IPS-20b (cell line): ENCODE data around the gene APBB2.

Experiments used
- H3K27ac ChIP-seq: one replicate; pipeline ENCODE4 v1.5.1; 2013; ENCODE audit warnings: low read length
- H3K27me3 ChIP-seq: 2 replicates; pipeline ENCODE4 v1.6.1; 2013; ENCODE audit warnings: mild to moderate bottlenecking, low read length, inconsistent platforms; ENCODE audit not compliant: insufficient read depth
- H3K36me3 ChIP-seq: 2 replicates; pipeline ENCODE4 v1.6.1; 2013; ENCODE audit warnings: low read depth, mild to moderate bottlenecking, inconsistent platforms, low read length, moderate library complexity; ENCODE audit not compliant: insufficient read depth
- H3K4me1 ChIP-seq: 2 replicates; pipeline ENCODE4 v1.6.1; 2013; ENCODE audit warnings: mild to moderate bottlenecking, control low read depth, inconsistent platforms, low read length, moderate library complexity; ENCODE audit not compliant: insufficient read depth
- H3K4me3 ChIP-seq: 2 replicates; pipeline ENCODE4 v1.5.1; 2013; ENCODE audit warnings: mild to moderate bottlenecking, low read length, inconsistent platforms
- H3K9ac ChIP-seq: 2 replicates; pipeline ENCODE4 v1.6.1; 2013; ENCODE audit warnings: low read depth, mild to moderate bottlenecking, inconsistent platforms, low read length, moderate library complexity
- H3K9me3 ChIP-seq: 2 replicates; pipeline ENCODE4 v1.6.1; 2013; ENCODE audit warnings: mild to moderate bottlenecking, low read depth, low read length, inconsistent platforms; ENCODE audit not compliant: insufficient read depth

The APBB2 gene

DNA sequence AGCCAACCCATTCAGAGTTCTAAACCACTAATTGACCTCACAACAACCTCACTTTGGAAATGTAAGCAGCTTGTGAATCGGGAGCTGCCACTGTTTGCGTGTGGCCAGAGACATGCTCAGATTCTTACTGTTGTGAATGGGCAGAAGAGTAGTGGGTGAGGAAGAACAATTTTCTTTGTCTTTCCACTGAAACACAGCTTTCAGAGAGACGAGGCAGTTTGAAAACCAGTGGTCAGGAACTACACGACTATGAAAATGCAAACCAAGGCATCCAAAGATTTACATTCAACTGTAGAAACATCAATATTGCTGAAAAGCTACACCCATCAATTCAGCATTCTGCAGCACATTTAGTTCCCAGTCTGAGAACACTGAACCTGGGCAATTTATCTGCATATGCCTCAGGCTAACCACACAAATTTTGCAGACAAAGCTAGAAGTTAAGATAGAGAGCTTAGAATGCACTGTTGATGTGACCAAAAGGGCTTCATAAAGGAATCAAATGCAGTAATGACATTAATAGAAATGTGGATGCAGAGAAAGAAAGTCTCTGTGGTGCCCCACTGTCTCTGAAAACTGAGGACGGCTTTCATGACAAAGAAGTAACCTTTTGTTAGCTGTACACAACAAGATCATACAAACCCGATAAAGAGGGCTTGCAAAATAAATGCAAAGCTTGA, 134.3 kb downstream of the APBB2 start:
- H3K27ac ChIP-seq: no peak overlapping the region
- H3K4me1 ChIP-seq: 0 out of 2 replicates have a peak, but pooled peaks cover 4% of the 10 kb centered on the region
- H3K9me3 ChIP-seq: no peaks in the 10 kb centered on the region
- no peak overlapping the region for H3K4me3 ChIP-seq
- H3K9ac ChIP-seq: no peak overlapping the region
- H3K27me3 ChIP-seq: no peaks in the 10 kb centered on the region
- no peaks in the 10 kb centered on the region for H3K36me3 ChIP-seq

DNA sequence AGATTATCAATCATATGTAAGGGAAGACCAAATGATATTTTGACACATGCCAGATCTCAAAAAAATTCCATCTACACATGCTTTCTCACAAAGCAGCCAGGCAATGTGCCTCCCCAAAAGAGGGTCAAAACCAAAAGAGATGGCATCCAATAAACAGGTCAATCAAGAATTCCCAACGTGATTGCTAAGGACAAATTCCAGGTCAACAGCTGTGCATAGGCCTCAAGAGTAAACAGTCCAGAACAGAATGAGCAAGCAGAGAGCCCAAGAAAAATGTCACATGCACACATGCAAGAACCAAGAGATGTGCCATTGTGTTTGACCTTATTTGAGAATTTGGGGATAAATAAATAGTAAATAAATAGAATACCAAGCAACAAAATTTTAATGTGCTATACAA, 136.7 kb downstream of the APBB2 start:
- Histone ChIP-seq H3K27ac (no peak overlapping the region), H3K36me3 (no peaks in the 10 kb centered on the region), H3K9ac (no peak overlapping the region), H3K4me1 (peaks cover 4% of the 10 kb centered on the region; the same call in 1 of the 2 replicates), H3K27me3 (no peaks in the 10 kb centered on the region), H3K9me3 (no peaks in the 10 kb centered on the region), H3K4me3 (no peak overlapping the region)

DNA sequence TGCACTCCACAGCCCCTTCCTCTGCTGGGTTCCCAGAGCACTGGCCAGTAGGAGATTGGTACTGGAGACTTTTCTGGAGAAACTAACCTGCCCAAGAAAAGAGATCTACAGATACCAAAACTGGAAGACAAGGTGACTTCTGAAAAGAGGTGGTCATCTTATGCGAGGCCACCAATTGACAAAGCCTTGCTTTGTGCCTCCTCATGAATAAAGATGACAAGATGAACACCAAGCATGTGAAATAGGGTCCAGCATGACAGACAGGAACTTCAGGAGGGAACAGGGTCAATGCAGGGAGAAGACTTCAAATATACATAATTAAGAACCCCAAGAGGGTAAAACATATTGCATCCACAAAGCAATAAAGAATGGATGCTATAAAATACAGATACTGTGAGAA, 137.9 kb downstream of the APBB2 start:
- H3K9me3 ChIP-seq: no peaks in the 10 kb centered on the region
- peaks cover 11% of the 10 kb centered on the region for H3K4me1 ChIP-seq
- H3K9ac ChIP-seq: no peak overlapping the region
- H3K36me3 ChIP-seq: no peaks in the 10 kb centered on the region
- H3K4me3 ChIP-seq: no peak overlapping the region
- H3K27me3 ChIP-seq: no peaks in the 10 kb centered on the region
- H3K27ac ChIP-seq: no peak overlapping the region

DNA sequence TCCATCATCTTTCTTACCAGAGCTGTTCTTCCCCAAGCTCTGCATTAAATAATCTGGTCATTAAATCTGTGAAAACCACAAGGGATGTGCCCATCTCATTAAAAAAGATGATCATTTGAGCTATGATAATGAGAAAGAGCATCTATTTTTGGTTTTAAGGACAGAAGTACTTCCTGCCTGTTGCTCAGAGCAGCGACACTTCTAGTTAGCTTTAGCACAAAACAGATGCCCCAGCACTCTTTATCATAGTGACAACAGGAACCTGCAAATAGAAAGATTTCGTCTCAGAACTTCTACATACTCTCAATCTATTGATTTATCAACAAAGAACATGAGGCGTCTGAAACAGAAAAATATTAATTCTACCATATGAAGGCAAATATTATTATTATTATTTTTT, 140.1 kb downstream of the APBB2 start:
- Histone ChIP-seq H3K4me1 (peaks cover 25% of the 10 kb centered on the region), H3K4me3 (no peak overlapping the region), H3K9ac (no peak overlapping the region), H3K36me3 (no peaks in the 10 kb centered on the region), H3K9me3 (no peaks in the 10 kb centered on the region), H3K27me3 (no peaks in the 10 kb centered on the region), H3K27ac (no peak overlapping the region)

GRCh38 chr4:41072021-41072777, 142.1 kb downstream of the APBB2 start:
- Histone ChIP-seq H3K9ac (no peak overlapping the region), H3K4me3 (no peak overlapping the region), H3K4me1 (peaks cover 26% of the 10 kb centered on the region), H3K27me3 (no peaks in the 10 kb centered on the region), H3K27ac (no peak overlapping the region), H3K36me3 (no peaks in the 10 kb centered on the region), H3K9me3 (no peaks in the 10 kb centered on the region)

- Histone ChIP-seq H3K4me3 (no peak overlapping the region), H3K36me3 (no peaks in the 10 kb centered on the region), H3K27ac (no peak overlapping the region), H3K4me1 (peaks cover 26% of the 10 kb centered on the region), H3K27me3 (no peaks in the 10 kb centered on the region), H3K9me3 (no peaks in the 10 kb centered on the region), H3K9ac (no peak overlapping the region)
These were observed 143.6 kb downstream of the APBB2 start for GRCh38 chr4:41070516-41071281.

- no peaks in the 10 kb centered on the region for H3K27me3 ChIP-seq
- H3K9ac ChIP-seq: no peak overlapping the region
- H3K4me1 ChIP-seq: peaks cover 26% of the 10 kb centered on the region
- no peak overlapping the region for H3K4me3 ChIP-seq
- H3K36me3 ChIP-seq: no peaks in the 10 kb centered on the region
- H3K27ac ChIP-seq: no peak overlapping the region
- H3K9me3 ChIP-seq: no peaks in the 10 kb centered on the region
These were observed 144.5 kb downstream of the APBB2 start for GRCh38 chr4:41069838-41070237.

DNA sequence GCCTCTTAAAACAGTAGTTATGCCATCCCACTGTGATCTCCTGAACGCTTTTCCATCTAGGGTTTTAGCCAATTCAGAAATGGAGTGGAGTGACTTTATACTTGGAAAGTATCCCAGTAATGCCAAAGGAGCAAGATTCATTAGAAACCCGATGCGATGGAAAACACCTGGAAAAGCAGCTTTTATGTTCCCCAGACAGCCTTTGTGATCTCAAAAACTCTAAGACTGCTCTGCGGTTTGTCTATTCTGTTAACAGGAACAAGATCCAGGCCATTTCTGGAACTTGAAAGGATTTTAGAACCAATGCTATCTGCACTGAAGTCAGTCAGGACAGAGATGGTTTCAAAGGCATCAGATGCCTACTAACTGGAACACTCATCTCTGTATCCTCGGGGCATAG, 145.1 kb downstream of the APBB2 start:
- H3K36me3 ChIP-seq: no peaks in the 10 kb centered on the region
- peaks cover 26% of the 10 kb centered on the region for H3K4me1 ChIP-seq
- no peak overlapping the region for H3K4me3 ChIP-seq
- no peak overlapping the region for H3K27ac ChIP-seq
- H3K9ac ChIP-seq: no peak overlapping the region
- H3K27me3 ChIP-seq: no peaks in the 10 kb centered on the region
- H3K9me3 ChIP-seq: no peaks in the 10 kb centered on the region

DNA sequence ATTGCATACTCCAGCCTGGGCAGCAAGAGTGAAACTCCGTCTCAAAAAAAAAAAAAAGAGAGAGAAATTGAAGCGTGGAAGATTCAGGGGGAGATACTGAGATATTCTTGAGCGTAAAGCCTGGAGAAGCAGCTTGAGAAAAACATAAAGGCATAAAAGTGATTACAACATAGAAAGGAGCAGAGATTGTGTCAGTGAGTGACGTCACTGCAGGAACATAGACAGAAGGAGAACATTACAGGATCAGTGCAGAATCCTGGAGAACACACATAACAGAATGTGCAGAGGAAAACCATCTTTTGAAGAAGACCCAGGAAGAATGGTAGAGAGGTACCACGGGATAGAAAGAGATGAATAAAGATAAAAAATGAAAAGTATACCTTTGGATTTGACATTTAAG, 147.0 kb downstream of the APBB2 start:
- no peak overlapping the region for H3K9ac ChIP-seq

DNA sequence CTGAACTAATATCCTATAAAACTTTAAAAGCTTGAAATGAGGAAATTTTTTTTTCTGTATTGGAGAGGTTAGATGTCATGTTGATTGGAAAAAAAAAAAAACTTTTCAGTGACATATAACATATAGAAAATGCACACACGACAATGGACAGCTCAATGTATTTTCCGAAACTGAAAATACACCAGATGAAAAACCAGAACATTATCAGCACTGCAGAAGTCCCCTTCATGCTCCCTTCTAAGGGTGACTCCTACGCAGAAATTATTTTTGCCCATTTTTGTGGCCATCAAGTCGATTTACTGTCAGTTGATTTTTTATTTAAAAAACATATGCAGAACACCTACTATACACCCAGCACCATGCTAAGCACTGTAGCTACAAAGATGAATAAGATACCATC, 148.3 kb downstream of the APBB2 start:
- Histone ChIP-seq H3K4me3 (no peak overlapping the region), H3K9ac (no peak overlapping the region), H3K4me1 (peaks cover 19% of the 10 kb centered on the region), H3K27me3 (no peaks in the 10 kb centered on the region), H3K27ac (no peak overlapping the region), H3K36me3 (no peaks in the 10 kb centered on the region), H3K9me3 (no peaks in the 10 kb centered on the region)

More for the DNA sequence above, 147.0 kb downstream of the APBB2 start:
- no peaks in the 10 kb centered on the region for H3K36me3 ChIP-seq
- H3K27me3 ChIP-seq: no peaks in the 10 kb centered on the region
- H3K27ac ChIP-seq: no peak overlapping the region
- H3K9me3 ChIP-seq: no peaks in the 10 kb centered on the region
- peaks cover 26% of the 10 kb centered on the region for H3K4me1 ChIP-seq
- no peak overlapping the region for H3K4me3 ChIP-seq

GRCh38 chr4:41065434-41066006, 148.8 kb downstream of the APBB2 start:
- H3K4me1 ChIP-seq: peaks cover 14% of the 10 kb centered on the region
- H3K4me3 ChIP-seq: no peak overlapping the region
- H3K27me3 ChIP-seq: no peaks in the 10 kb centered on the region
- no peaks in the 10 kb centered on the region for H3K9me3 ChIP-seq
- no peaks in the 10 kb centered on the region for H3K36me3 ChIP-seq
- no peak overlapping the region for H3K9ac ChIP-seq
- no peak overlapping the region for H3K27ac ChIP-seq
